GM23248 (cell line): ENCODE measurements around the gene DUSP2. TPM values are rescaled to one million over a fixed set of nuclear protein-coding genes. Genes with fewer than 3 reads are reported as not detected.

Experiments used
- DNase-seq: peaks from one replicate; pipeline ENCODE4 v3.0.0-alpha.2; 2015
- H2AFZ ChIP-seq: fragments of 200-600 bp; sonication (generic); 2 replicates; pipeline ENCODE4 v1.6.1; 2016; ENCODE audit warnings: antibody characterized with exemption
- H3F3A ChIP-seq: fragments of 200-600 bp; sonication (generic); 2 replicates; pipeline ENCODE4 v1.6.1; 2016; ENCODE audit warnings: mild to moderate bottlenecking, antibody characterized with exemption, mixed run types; ENCODE audit not compliant: insufficient read depth
- H3K27ac ChIP-seq: fragments of 200-600 bp; sonication (generic); 2 replicates; pipeline ENCODE4 v1.5.1; 2016; ENCODE audit warnings: mild to moderate bottlenecking
- H3K27me3 ChIP-seq: fragments of 200-600 bp; sonication (generic); replicated peaks from 2 replicates; pipeline ENCODE4 v1.6.1; 2016; ENCODE audit warnings: mild to moderate bottlenecking; ENCODE audit not compliant: insufficient read depth
- H3K36me3 ChIP-seq: fragments of 200-600 bp; sonication (generic); 2 replicates; pipeline ENCODE4 v1.6.1; 2016; ENCODE audit warnings: low read depth, mild to moderate bottlenecking
- H3K4me1 ChIP-seq: fragments of 200-600 bp; sonication (generic); 2 replicates; pipeline ENCODE4 v1.6.1; 2016; ENCODE audit warnings: mild to moderate bottlenecking; ENCODE audit not compliant: insufficient read depth
- H3K4me2 ChIP-seq: fragments of 200-600 bp; sonication (generic); one replicate; pipeline ENCODE4 v1.6.1; 2016; ENCODE audit warnings: mild to moderate bottlenecking; ENCODE audit not compliant: unreplicated experiment
- H3K4me3 ChIP-seq: fragments of 200-600 bp; sonication (generic); 2 replicates; pipeline ENCODE4 v1.5.1; 2016; ENCODE audit warnings: mild to moderate bottlenecking
- H3K79me2 ChIP-seq: fragments of 200-600 bp; sonication (generic); 2 replicates; pipeline ENCODE4 v1.6.1; 2016; ENCODE audit warnings: mild to moderate bottlenecking; ENCODE audit not compliant: insufficient read depth
- H3K9ac ChIP-seq: fragments of 200-600 bp; sonication (generic); 2 replicates; pipeline ENCODE4 v1.6.1; 2016; ENCODE audit warnings: mild to moderate bottlenecking
- H3K9me2 ChIP-seq: fragments of 200-600 bp; sonication (generic); 2 replicates; pipeline ENCODE4 v1.6.1; 2016; ENCODE audit warnings: mixed run types, mild to moderate bottlenecking, moderate library complexity; ENCODE audit not compliant: insufficient read depth
- H3K9me3 ChIP-seq: fragments of 200-600 bp; sonication (generic); one replicate; pipeline ENCODE4 v1.6.1; 2017; ENCODE audit warnings: low read depth
- H4K20me1 ChIP-seq: fragments of 200-600 bp; sonication (generic); 2 replicates; pipeline ENCODE4 v1.6.0; 2016; ENCODE audit not compliant: insufficient read depth
- EZH2 ChIP-seq: fragments of 200-600 bp; sonication (generic); IDR thresholded peaks from 2 replicates; pipeline ENCODE4 v1.6.1; 2018; ENCODE audit warnings: antibody characterized with exemption, mild to moderate bottlenecking; ENCODE audit not compliant: insufficient read depth, poor library complexity, severe bottlenecking
- EZH2phosphoT487 ChIP-seq: fragments of 200-600 bp; sonication (generic); IDR thresholded peaks from 2 replicates; pipeline ENCODE4 v1.6.1; 2018; ENCODE audit warnings: antibody characterized with exemption, moderate library complexity, mild to moderate bottlenecking, low read depth; ENCODE audit not compliant: insufficient read depth
- WGBS, 2 experiments: methylation state at CpG; one replicate each; pipeline ENCODE4 v1.1.6; 2015 to 2017; ENCODE audit warnings: low lambda C conversion rate in 2 of 2, low coverage in 1 of 2; ENCODE audit errors: missing lambda C conversion rate in 2 of 2; 5-methylcytosine and 5-hydroxymethylcytosine counted together
- in situ Hi-C: fragments of 300-500 bp; cut with MboI; formaldehyde crosslinking; loops from 2 replicates; pipeline ENCODE4 v1.15.0; 2020
- polyA plus RNA-seq: library from polyadenylated mRNA; unstranded; fragments of >200 nt; fragmentation: Nextera tagmentation; extraction: Ambion mirVana; gene quantifications from 2 replicates; pipeline ENCODE4 v1.2.1, GENCODE V29; 2016
- total RNA-seq: library from RNA; depleted of rRNA; stranded (reverse); fragments of >200 nt; shearing (Covaris generic); gene quantifications from 2 replicates; pipeline ENCODE4 v1.2.3, GENCODE V29; 2014

Gene DUSP2
- total and polyA plus RNA-seq, 2 experiments from 2014 or later = 3.1 to 8.8 TPM

GRCh38 chr2:96186562-96186961 is 41.3 kb upstream of the DUSP2 start:
- H3K4me3 ChIP-seq = no peak overlapping the region
- no peaks in the 10 kb centered on the region for H3K9me3 ChIP-seq
- H4K20me1 ChIP-seq = no peaks in the 10 kb centered on the region
- H3F3A ChIP-seq = 0 out of 2 replicates have a peak, but pooled peaks cover 10% of the 10 kb centered on the region
- H3K27me3 ChIP-seq = no peaks in the 10 kb centered on the region
- H3K4me2 ChIP-seq = no peak overlapping the region
- H3K9ac ChIP-seq = no peak overlapping the region
- H3K27ac ChIP-seq = no peak overlapping the region
- in situ Hi-C loops = no loop called here
- 81 to 82% methylated on average over 5 of the region's 5 CpGs for WGBS, 2 experiments
- H3K9me2 ChIP-seq = no peaks in the 10 kb centered on the region
- DNase-seq = no peak
- H3K4me1 ChIP-seq = no peaks in the 10 kb centered on the region
- H2AFZ ChIP-seq = no peak overlapping the region
- no peak for TF ChIP-seq EZH2phosphoT487
- no peak for TF ChIP-seq EZH2
- peaks cover 45% of the 10 kb centered on the region for H3K79me2 ChIP-seq
- peaks cover 50% of the 10 kb centered on the region for H3K36me3 ChIP-seq

- Histone ChIP-seq H3K4me1 (no peaks in the 10 kb centered on the region), H3K9me3 (no peaks in the 10 kb centered on the region), H3K4me3 (no peak overlapping the region), H2AFZ (no peak overlapping the region), H3K9ac (no peak overlapping the region), H3F3A (0 out of 2 replicates have a peak, but pooled peaks cover 10% of the 10 kb centered on the region), H3K36me3 (peaks cover 40% of the 10 kb centered on the region), H3K27me3 (no peaks in the 10 kb centered on the region), H3K27ac (no peak overlapping the region), H3K79me2 (peaks cover 35% of the 10 kb centered on the region), H4K20me1 (no peaks in the 10 kb centered on the region), H3K9me2 (no peaks in the 10 kb centered on the region), H3K4me2 (no peak overlapping the region)
- DNase-seq = no peak
- TF ChIP-seq EZH2 (no peak), EZH2phosphoT487 (no peak)
- in situ Hi-C loops = no loop called here
- 96 to 100% methylated on average over 1 of the region's 1 CpG for WGBS, 2 experiments
These were observed 40.3 kb upstream of the DUSP2 start for GRCh38 chr2:96185516-96185915.

- Histone ChIP-seq H3F3A (0 out of 2 replicates have a peak, but pooled peaks cover 10% of the 10 kb centered on the region), H3K4me3 (no peak overlapping the region), H3K27ac (no peak overlapping the region), H3K79me2 (peaks cover 30% of the 10 kb centered on the region), H2AFZ (no peak overlapping the region), H3K4me1 (no peaks in the 10 kb centered on the region), H3K9me3 (no peaks in the 10 kb centered on the region), H3K9ac (no peak overlapping the region), H3K27me3 (no peaks in the 10 kb centered on the region), H3K4me2 (no peak overlapping the region), H4K20me1 (no peaks in the 10 kb centered on the region), H3K9me2 (no peaks in the 10 kb centered on the region), H3K36me3 (peaks cover 38% of the 10 kb centered on the region)
- 78 to 82% methylated on average over 8 of the region's 8 CpGs for WGBS, 2 experiments
- in situ Hi-C loops = no loop called here
- no peak for DNase-seq
- TF ChIP-seq EZH2phosphoT487 (no peak), EZH2 (no peak)
These were observed 39.7 kb upstream of the DUSP2 start for GRCh38 chr2:96184989-96185388.

GRCh38 chr2:96184188-96184587 is 38.9 kb upstream of the DUSP2 start:
- no peak overlapping the region for H2AFZ ChIP-seq
- no peak for DNase-seq
- peaks cover 24% of the 10 kb centered on the region for H3K79me2 ChIP-seq
- H3K27ac ChIP-seq = no peak overlapping the region
- no peaks in the 10 kb centered on the region for H4K20me1 ChIP-seq
- no peak overlapping the region for H3K9ac ChIP-seq
- peaks cover 34% of the 10 kb centered on the region for H3K36me3 ChIP-seq
- H3K4me2 ChIP-seq = no peak overlapping the region
- no peak overlapping the region for H3K4me3 ChIP-seq
- in situ Hi-C loops = no loop called here
- WGBS, 2 experiments = 91 to 93% methylated on average over 8 of the region's 8 CpGs
- no peaks in the 10 kb centered on the region for H3K9me2 ChIP-seq
- 0 out of 2 replicates have a peak, but pooled peaks cover 10% of the 10 kb centered on the region for H3F3A ChIP-seq
- TF ChIP-seq EZH2 (no peak), EZH2phosphoT487 (no peak)
- H3K27me3 ChIP-seq = no peaks in the 10 kb centered on the region
- no peaks in the 10 kb centered on the region for H3K9me3 ChIP-seq
- no peaks in the 10 kb centered on the region for H3K4me1 ChIP-seq

GRCh38 chr2:96181529-96181928 is 36.3 kb upstream of the DUSP2 start:
- H4K20me1 ChIP-seq = no peaks in the 10 kb centered on the region
- no peaks in the 10 kb centered on the region for H3K27me3 ChIP-seq
- no peak overlapping the region for H3K4me2 ChIP-seq
- H3K4me1 ChIP-seq = peaks cover 3% of the 10 kb centered on the region; the same call in 1 of the 2 replicates
- peaks cover 6% of the 10 kb centered on the region for H3K79me2 ChIP-seq
- no peaks in the 10 kb centered on the region for H3K9me3 ChIP-seq
- DNase-seq = no peak
- no peak overlapping the region for H2AFZ ChIP-seq
- 98 to 99% methylated on average over 5 of the region's 5 CpGs for WGBS, 2 experiments
- in situ Hi-C loops = no loop called here
- H3K9ac ChIP-seq = no peak overlapping the region
- no peaks in the 10 kb centered on the region for H3K9me2 ChIP-seq
- H3K36me3 ChIP-seq = peaks cover 20% of the 10 kb centered on the region
- no peak overlapping the region for H3K27ac ChIP-seq
- H3F3A ChIP-seq = peaks cover 21% of the 10 kb centered on the region; the same call in 1 of the 2 replicates
- H3K4me3 ChIP-seq = no peak overlapping the region
- TF ChIP-seq EZH2phosphoT487 (no peak), EZH2 (no peak)
